ENCODE data around the gene ENAM. TPM values are rescaled to one million over a fixed set of nuclear protein-coding genes. Genes with fewer than 3 reads are reported as not detected.

Gene ENAM
- polyA plus RNA-seq, 1 of the 3 experiments (the other 2 are of a cell fraction) = 0.20 TPM

GRCh38 chr4:70687821-70688794 is 59.6 kb downstream of the ENAM start, which contains the start of gene UTP3 (continued):
- TF ChIP-seq REST (IDR thresholded peaks at IDR 0.05; ENCODE audit: low read depth, low read length) (peak; percentile 32; the same call in 1 of the 2 replicates), USF2 (IDR thresholded peaks at IDR 0.05; ENCODE audit: borderline replicate concordance, low read depth, low read length) (peak; percentile 22), RFX5 (IDR thresholded peaks at IDR 0.05; ENCODE audit: low read length) (peak; percentile 84), POLR2AphosphoS5 (IDR thresholded peaks at IDR 0.05; ENCODE audit: low read depth, low read length) (peak; percentile 93), FOSL2 (IDR thresholded peaks at IDR 0.05; ENCODE audit: borderline replicate concordance, low read depth) (no peak), TEAD4 (IDR thresholded peaks at IDR 0.05; ENCODE audit: borderline replicate concordance, insufficient read depth) (0 out of 2 replicates have a peak, but pooled peaks have one; percentile 18), FOXM1 (IDR thresholded peaks at IDR 0.05; ENCODE audit: low read depth) (no peak), EP300 (IDR thresholded peaks at IDR 0.05; ENCODE audit: borderline replicate concordance in 1 of 2, low read depth in 1 of 2, low read length in 1 of 2) (peak in 1 of 2 experiments; percentile 75; a peak in 2 of 4 replicates), RXRA (IDR thresholded peaks at IDR 0.05; ENCODE audit: borderline replicate concordance, low read depth) (0 out of 2 replicates have a peak, but pooled peaks have one; percentile 20)

GRCh38 chr4:70688795-70689231 is 60.3 kb downstream of the ENAM start:
- Histone ChIP-seq H3K4me3 (ENCODE audit: low read depth in 2 of 2, low read length in 1 of 2) (peak overlapping the region; percentile 90 to 98), H3K9me3 (no peaks in the 10 kb centered on the region), H3K4me2 (peak overlapping the region; percentile 85), H3K9ac (peak overlapping the region; percentile 91), H3K27me3 (ENCODE audit: insufficient read depth) (no peaks in the 10 kb centered on the region), H3K4me1 (ENCODE audit: control insufficient read depth in 1 of 2, insufficient read depth in 2 of 2, low read depth in 1 of 2, low read length in 1 of 2) (peaks cover 6 to 13% of the 10 kb centered on the region in 2 experiments; a peak in 3 of 4 replicates), H4K20me1 (ENCODE audit: insufficient read depth) (peaks cover 19% of the 10 kb centered on the region), H3K36me3 (replicated peaks in 1 of 2; ENCODE audit: control insufficient read depth in 1 of 2, insufficient read depth in 2 of 2, low read length in 1 of 2) (peaks cover 24 to 32% of the 10 kb centered on the region in 2 experiments), H3K9me2 (no peaks in the 10 kb centered on the region), H3F3A (replicated peaks; ENCODE audit: insufficient read depth) (peaks cover 17% of the 10 kb centered on the region), H3K79me2 (ENCODE audit: insufficient read depth) (peaks cover 50% of the 10 kb centered on the region), H2AFZ (ENCODE audit: low read depth) (peak overlapping the region; percentile 82), H3K27ac (ENCODE audit: low read depth in 2 of 2, low read length in 1 of 2) (peak overlapping the region; percentile 93 to 94)
- DNase-seq = peak; percentile 2
- TF ChIP-seq JUND (IDR thresholded peaks at IDR 0.05) (no peak), MAX (IDR thresholded peaks at IDR 0.05; ENCODE audit: low read depth) (no peak), MEF2A (IDR thresholded peaks at IDR 0.05; ENCODE audit: borderline replicate concordance, low read depth) (no peak), TEAD4 (IDR thresholded peaks at IDR 0.05; ENCODE audit: borderline replicate concordance, insufficient read depth) (no peak), YY1 (IDR thresholded peaks at IDR 0.05; ENCODE audit: low read depth) (no peak), CTCF (IDR thresholded peaks at IDR 0.05) (no peak), GATA2 (CRISPR knock-in tag; IDR thresholded peaks at IDR 0.05) (no peak)
- CTCF ChIA-PET = interaction anchor here (0.6 to 6.5 kb wide), 8 partner anchors 8 to 338 kb away, joined by 3 to 48 read pairs (median 3); no protein-coding TSS in a partner anchor
- POLR2A ChIA-PET = interaction anchor here (1.9 to 2.9 kb wide), 2 partner anchors 15 to 33 kb away, joined by 11 to 14 read pairs; partner anchors contain the start of gene RUFY3
- 0% methylated on average over 19 of the region's 19 CpGs for WGBS (ENCODE audit: low lambda C conversion rate)
